ENCODE results near the gene ATP8A1.
A peak's percentile ranks its signal among the peaks of the same experiment; 100 is the strongest.

- TF ChIP-seq, protein P1, sequence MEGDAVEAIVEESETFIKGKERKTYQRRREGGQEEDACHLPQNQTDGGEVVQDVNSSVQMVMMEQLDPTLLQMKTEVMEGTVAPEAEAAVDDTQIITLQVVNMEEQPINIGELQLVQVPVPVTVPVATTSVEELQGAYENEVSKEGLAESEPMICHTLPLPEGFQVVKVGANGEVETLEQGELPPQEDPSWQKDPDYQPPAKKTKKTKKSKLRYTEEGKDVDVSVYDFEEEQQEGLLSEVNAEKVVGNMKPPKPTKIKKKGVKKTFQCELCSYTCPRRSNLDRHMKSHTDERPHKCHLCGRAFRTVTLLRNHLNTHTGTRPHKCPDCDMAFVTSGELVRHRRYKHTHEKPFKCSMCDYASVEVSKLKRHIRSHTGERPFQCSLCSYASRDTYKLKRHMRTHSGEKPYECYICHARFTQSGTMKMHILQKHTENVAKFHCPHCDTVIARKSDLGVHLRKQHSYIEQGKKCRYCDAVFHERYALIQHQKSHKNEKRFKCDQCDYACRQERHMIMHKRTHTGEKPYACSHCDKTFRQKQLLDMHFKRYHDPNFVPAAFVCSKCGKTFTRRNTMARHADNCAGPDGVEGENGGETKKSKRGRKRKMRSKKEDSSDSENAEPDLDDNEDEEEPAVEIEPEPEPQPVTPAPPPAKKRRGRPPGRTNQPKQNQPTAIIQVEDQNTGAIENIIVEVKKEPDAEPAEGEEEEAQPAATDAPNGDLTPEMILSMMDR (IDR thresholded peaks at IDR 0.05), result peak in 2 of 6 experiments; percentile 24 to 30
- TF ChIP-seq POLR2A (IDR thresholded peaks at IDR 0.05), result peak; percentile 76 to 88
Observed at GRCh38 chr4:42656944-42657792, at the start of gene ATP8A1.

Measured in adrenal gland (tissue), 5 donors.